Esophagus squamous epithelium (tissue), 5 donors: Measurements from ENCODE around the gene ELOVL7. TPM values are rescaled to one million over a fixed set of nuclear protein-coding genes. Genes with fewer than 3 reads are reported as not detected.
"Not testable (repeated sequence)": the region's sequence is repeated elsewhere in the genome, so short reads cannot be mapped to it uniquely, and the experiment has no call there.

ENCODE experiments used
- DNase-seq: peaks from one replicate; lab custom pipeline; 2025; lab: John Stamatoyannopoulos, UW
- H3K27ac ChIP-seq, 4 donors: fragments of 200-600 bp; sonication (generic); one replicate each; pipeline ENCODE4 v1.5.1; 2016 to 2019; ENCODE audit warnings: mild to moderate bottlenecking in 1 of 4
- H3K27me3 ChIP-seq, 4 donors: fragments of 200-600 bp; sonication (generic); 1 replicate in 3 of 4; 2 replicates in 1 of 4; pipeline versions ENCODE4 v1.5.1 to v1.6.0; 2017 to 2021; ENCODE audit warnings: antibody characterized with exemption in 1 of 4
- H3K36me3 ChIP-seq, 3 donors: fragments of 200-600 bp; sonication (generic); one replicate each; pipeline ENCODE4 v1.5.1; 2016 to 2019
- H3K4me1 ChIP-seq, 3 donors: fragments of 200-600 bp; sonication (generic); one replicate each; pipeline ENCODE4 v1.5.1; 2017 to 2019
- H3K4me3 ChIP-seq, 4 donors: fragments of 200-600 bp; sonication (generic); 1 replicate in 3 of 4; 2 replicates in 1 of 4; pipeline ENCODE4 v1.5.1; 2016 to 2019; ENCODE audit warnings: mild to moderate bottlenecking in 2 of 4, moderate library complexity in 1 of 4
- H3K9me3 ChIP-seq, 3 donors: fragments of 200-600 bp; sonication (generic); one replicate each; pipeline ENCODE4 v1.5.1; 2016 to 2019
- CTCF ChIP-seq, 6 experiments: fragments of 450-650 bp in 4 of 6; fragments of 200-600 bp in 2 of 6; sonication (generic) in 2 of 6; IDR thresholded peaks; one replicate each; pipeline ENCODE4 v1.5.1; 2016 to 2019; ENCODE audit warnings: antibody characterized with exemption in 6 of 6, mild to moderate bottlenecking in 4 of 6, moderate library complexity in 4 of 6
- POLR2A ChIP-seq, 4 donors: fragments of 450-650 bp; IDR thresholded peaks; one replicate each; pipeline ENCODE4 v1.6.1; 2017; ENCODE audit warnings: antibody characterized with exemption in 4 of 4, mild to moderate bottlenecking in 4 of 4, moderate library complexity in 3 of 4
- WGBS, 2 donors: methylation state at CpG; one replicate each; pipeline ENCODE4 v1.1.5; 2018; 5-methylcytosine and 5-hydroxymethylcytosine counted together
- intact Hi-C: fragments of 100-400 bp; cut with DNase I; formaldehyde crosslinking; loops from one replicate; pipeline ENCODE4 v1.15.0; 2022
- total RNA-seq, 4 donors: library from RNA; depleted of rRNA; stranded (reverse); fragments of >200 nt; gene quantifications; one replicate each; pipeline ENCODE4 v1.1.0, GENCODE V29; 2016
- donor health status: DM: yes; HTN: yes; CAD: no.

Gene ELOVL7
- total RNA-seq, 4 donors from 2014 or later: 4.0 to 9.8 (median 8.1) TPM

- 92 to 93% methylated on average over 14 to 28 of the region's 40 CpGs for WGBS, 2 donors
- TF ChIP-seq POLR2A (IDR thresholded peaks at IDR 0.05) (no peak), CTCF (IDR thresholded peaks at IDR 0.05) (no peak)
- intact Hi-C loops: no loop called here
- Histone ChIP-seq H3K36me3 (no peaks in the 10 kb centered on the region), H3K27ac (no peak overlapping the region), H3K9me3 (peaks cover 0 to 7% (median 0%) of the 10 kb centered on the region in 3 donors), H3K27me3 (no peaks in the 10 kb centered on the region), H3K4me3 (no peak overlapping the region), H3K4me1 (no peaks in the 10 kb centered on the region)
- no peak for DNase-seq
Measured at GRCh38 chr5:60743511-60744314, 100.4 kb downstream of the ELOVL7 start.

- intact Hi-C loops: no loop called here
- Histone ChIP-seq H3K9me3 (peaks cover 0 to 7% (median 0%) of the 10 kb centered on the region in 3 donors), H3K36me3 (no peaks in the 10 kb centered on the region), H3K27me3 (no peaks in the 10 kb centered on the region), H3K27ac (no peak overlapping the region), H3K4me1 (no peaks in the 10 kb centered on the region), H3K4me3 (no peak overlapping the region)
- DNase-seq: no peak
- TF ChIP-seq CTCF (IDR thresholded peaks at IDR 0.05): no peak
- no peak for TF ChIP-seq POLR2A (IDR thresholded peaks at IDR 0.05)
- 82 to 87% methylated on average over 2 of the region's 2 CpGs for WGBS, 2 donors
Measured at GRCh38 chr5:60740322-60740721, 103.7 kb downstream of the ELOVL7 start.

DNA sequence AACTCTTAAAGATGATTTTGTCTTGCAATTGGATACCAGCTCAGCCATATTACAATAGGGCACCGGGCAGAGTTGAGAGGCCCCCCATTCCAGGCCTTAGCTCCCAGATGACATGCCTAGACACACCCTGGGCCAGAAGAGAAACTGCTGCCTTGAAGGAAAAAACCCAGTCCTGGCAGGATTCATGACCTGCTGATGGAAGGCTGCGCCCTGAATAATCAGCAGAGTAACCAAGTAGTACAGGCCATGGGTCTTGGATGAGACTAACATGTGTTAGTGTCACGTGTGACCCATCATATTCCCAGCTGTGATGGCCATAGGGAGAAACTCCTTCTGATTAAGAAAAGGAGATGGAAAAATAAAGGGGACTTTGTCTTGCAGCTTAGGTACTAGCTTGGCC, 105.1 kb downstream of the ELOVL7 start:
- H3K9me3 ChIP-seq: peaks cover 0 to 7% (median 0%) of the 10 kb centered on the region in 3 donors
- H3K27me3 ChIP-seq: no peaks in the 10 kb centered on the region
- TF ChIP-seq POLR2A (IDR thresholded peaks at IDR 0.05) (no peak), CTCF (IDR thresholded peaks at IDR 0.05) (no peak)
- H3K27ac ChIP-seq: no peak overlapping the region
- H3K36me3 ChIP-seq: no peaks in the 10 kb centered on the region
- no peak for DNase-seq
- H3K4me3 ChIP-seq: no peak overlapping the region
- no peaks in the 10 kb centered on the region for H3K4me1 ChIP-seq
- 54 to 71% methylated on average over 2 to 3 of the region's 3 CpGs for WGBS, 2 donors
- intact Hi-C loops: no loop called here

DNA sequence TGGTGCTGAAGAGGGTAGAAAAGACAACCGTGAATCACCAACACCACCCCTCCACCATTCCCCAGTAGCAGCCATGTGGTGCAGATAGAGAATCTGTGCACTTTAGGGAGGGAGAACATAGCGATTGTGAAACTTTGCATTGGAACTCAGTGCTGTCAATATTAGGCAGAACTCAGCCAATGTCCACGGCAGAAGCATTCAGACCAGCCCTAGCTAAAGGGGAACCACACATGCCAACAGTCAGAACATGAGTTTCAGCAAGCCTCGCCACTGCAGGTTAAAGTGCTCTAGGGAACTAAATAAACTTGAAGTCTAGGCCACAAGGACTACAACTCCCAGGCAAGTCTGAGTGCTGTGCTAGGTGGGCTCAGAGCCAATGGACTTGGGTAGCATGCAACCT, 105.6 kb downstream of the ELOVL7 start:
- Histone ChIP-seq H3K27ac (no peak overlapping the region), H3K4me3 (no peak overlapping the region), H3K36me3 (no peaks in the 10 kb centered on the region), H3K27me3 (no peaks in the 10 kb centered on the region), H3K9me3 (peaks cover 0 to 7% (median 0%) of the 10 kb centered on the region in 3 donors), H3K4me1 (no peaks in the 10 kb centered on the region)
- intact Hi-C loops: no loop called here
- WGBS, 2 donors: 66 to 86% methylated on average over 4 of the region's 4 CpGs
- no peak for DNase-seq
- no peak for TF ChIP-seq POLR2A (IDR thresholded peaks at IDR 0.05)
- TF ChIP-seq CTCF (IDR thresholded peaks at IDR 0.05): no peak

GRCh38 chr5:60730858-60731257, 113.2 kb downstream of the ELOVL7 start:
- intact Hi-C loops: not testable (repeated sequence)

More at GRCh38 chr5:60730858-60731257, 113.2 kb downstream of the ELOVL7 start:
- H3K4me1 ChIP-seq, H3K9me3 ChIP-seq, DNase-seq, H3K4me3 ChIP-seq, H3K27ac ChIP-seq, H3K27me3 ChIP-seq, H3K36me3 ChIP-seq: not testable (repeated sequence)
